Measurements from ENCODE around the gene PRKRIP1.
"Not testable (repeated sequence)": the region's sequence is repeated elsewhere in the genome, so short reads cannot be mapped to it uniquely, and the experiment has no call there.

Gene PRKRIP1

GRCh38 chr7:102467581-102468477 is 71.7 kb downstream of the PRKRIP1 start:
- Histone ChIP-seq H3K4me1 (ENCODE audit: control insufficient read depth, low read depth, low read length) (no peaks in the 10 kb centered on the region), H3K9ac (ENCODE audit: low read length) (no peak overlapping the region), H3K36me3 (ENCODE audit: control insufficient read depth, low read depth, low read length) (peaks cover 10% of the 10 kb centered on the region), H3K9me3 (ENCODE audit: control insufficient read depth, low read depth, low read length) (no peaks in the 10 kb centered on the region), H3K27ac (ENCODE audit: low read length) (no peak overlapping the region), H3K4me3 (ENCODE audit: low read length) (no peak overlapping the region), H3K27me3 (ENCODE audit: control insufficient read depth, insufficient read depth, low read length) (no peaks in the 10 kb centered on the region)

- Histone ChIP-seq H3K4me3 (ENCODE audit: low read length) (no peak overlapping the region), H3K27me3 (ENCODE audit: control insufficient read depth, insufficient read depth, low read length) (no peaks in the 10 kb centered on the region), H3K4me1 (ENCODE audit: control insufficient read depth, low read depth, low read length) (no peaks in the 10 kb centered on the region), H3K36me3 (ENCODE audit: control insufficient read depth, low read depth, low read length) (peaks cover 14% of the 10 kb centered on the region), H3K27ac (ENCODE audit: low read length) (no peak overlapping the region), H3K9me3 (ENCODE audit: control insufficient read depth, low read depth, low read length) (no peaks in the 10 kb centered on the region), H3K9ac (ENCODE audit: low read length) (no peak overlapping the region)
These were observed 72.6 kb downstream of the PRKRIP1 start for GRCh38 chr7:102468478-102469350.

DNA sequence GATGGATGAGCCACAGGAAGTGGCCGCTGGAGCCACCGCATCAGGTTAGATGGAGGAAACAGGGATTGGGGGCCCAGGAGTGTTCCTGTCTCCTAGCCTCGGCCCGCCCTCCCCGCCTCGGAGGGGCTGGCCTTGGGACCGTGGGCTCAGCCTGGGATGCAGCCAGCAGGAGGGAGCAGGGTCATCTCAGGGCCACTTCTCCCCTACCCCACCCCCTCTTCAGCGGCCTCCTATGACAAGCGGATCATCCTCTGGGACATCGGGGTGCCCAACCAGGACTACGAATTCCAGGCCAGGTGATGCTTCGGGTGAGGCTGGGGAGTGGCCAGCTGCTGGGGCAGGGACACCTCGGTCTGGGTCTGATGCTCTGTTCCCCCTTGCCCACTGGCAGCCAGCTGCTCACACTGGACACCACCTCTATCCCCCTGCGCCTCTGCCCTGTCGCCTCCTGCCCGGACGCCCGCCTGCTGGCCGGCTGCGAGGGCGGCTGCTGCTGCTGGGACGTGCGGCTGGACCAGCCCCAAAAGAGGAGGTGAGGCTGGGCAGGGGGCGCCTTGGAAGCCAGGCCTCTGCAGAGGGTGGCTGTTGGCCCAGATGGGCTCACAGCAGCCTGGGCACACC is 73.3 kb downstream of the PRKRIP1 start:
- Histone ChIP-seq H3K4me1 (ENCODE audit: control insufficient read depth, low read depth, low read length) (no peaks in the 10 kb centered on the region), H3K4me3 (ENCODE audit: low read length) (no peak overlapping the region), H3K27me3 (ENCODE audit: control insufficient read depth, insufficient read depth, low read length) (no peaks in the 10 kb centered on the region), H3K36me3 (ENCODE audit: control insufficient read depth, low read depth, low read length) (peaks cover 14% of the 10 kb centered on the region), H3K9me3 (ENCODE audit: control insufficient read depth, low read depth, low read length) (no peaks in the 10 kb centered on the region), H3K27ac (ENCODE audit: low read length) (no peak overlapping the region), H3K9ac (ENCODE audit: low read length) (no peak overlapping the region)

- Histone ChIP-seq H3K4me1 (ENCODE audit: control insufficient read depth, low read depth, low read length) (no peaks in the 10 kb centered on the region), H3K9ac (ENCODE audit: low read length) (no peak overlapping the region), H3K27me3 (ENCODE audit: control insufficient read depth, insufficient read depth, low read length) (no peaks in the 10 kb centered on the region), H3K36me3 (ENCODE audit: control insufficient read depth, low read depth, low read length) (peaks cover 14% of the 10 kb centered on the region), H3K4me3 (ENCODE audit: low read length) (no peak overlapping the region), H3K27ac (ENCODE audit: low read length) (no peak overlapping the region), H3K9me3 (ENCODE audit: control insufficient read depth, low read depth, low read length) (no peaks in the 10 kb centered on the region)
These were observed 74.0 kb downstream of the PRKRIP1 start for GRCh38 chr7:102469972-102470825.

- Histone ChIP-seq H3K4me3 (ENCODE audit: low read length) (no peak overlapping the region), H3K27me3 (ENCODE audit: control insufficient read depth, insufficient read depth, low read length) (no peaks in the 10 kb centered on the region), H3K9me3 (ENCODE audit: control insufficient read depth, low read depth, low read length) (no peaks in the 10 kb centered on the region), H3K4me1 (ENCODE audit: control insufficient read depth, low read depth, low read length) (no peaks in the 10 kb centered on the region), H3K27ac (ENCODE audit: low read length) (no peak overlapping the region), H3K36me3 (ENCODE audit: control insufficient read depth, low read depth, low read length) (peaks cover 14% of the 10 kb centered on the region), H3K9ac (ENCODE audit: low read length) (no peak overlapping the region)
These were observed 75.6 kb downstream of the PRKRIP1 start for GRCh38 chr7:102471791-102472125.

GRCh38 chr7:102472126-102473041 is 76.2 kb downstream of the PRKRIP1 start:
- H3K27ac ChIP-seq (ENCODE audit: low read length), result no peak overlapping the region
- H3K4me1 ChIP-seq (ENCODE audit: control insufficient read depth, low read depth, low read length), result no peaks in the 10 kb centered on the region
- H3K27me3 ChIP-seq (ENCODE audit: control insufficient read depth, insufficient read depth, low read length), result no peaks in the 10 kb centered on the region
- H3K4me3 ChIP-seq (ENCODE audit: low read length), result no peak overlapping the region
- H3K36me3 ChIP-seq (ENCODE audit: control insufficient read depth, low read depth, low read length), result peaks cover 14% of the 10 kb centered on the region
- no peaks in the 10 kb centered on the region for H3K9me3 ChIP-seq (ENCODE audit: control insufficient read depth, low read depth, low read length)
- no peak overlapping the region for H3K9ac ChIP-seq (ENCODE audit: low read length)

GRCh38 chr7:102473271-102473991 is 77.3 kb downstream of the PRKRIP1 start:
- Histone ChIP-seq H3K36me3 (ENCODE audit: control insufficient read depth, low read depth, low read length) (peaks cover 14% of the 10 kb centered on the region), H3K27ac (ENCODE audit: low read length) (no peak overlapping the region), H3K9ac (ENCODE audit: low read length) (no peak overlapping the region)

GRCh38 chr7:102474116-102474515 is 78.0 kb downstream of the PRKRIP1 start:
- H3K36me3 ChIP-seq (ENCODE audit: control insufficient read depth, low read depth, low read length), result peaks cover 14% of the 10 kb centered on the region
- H3K27ac ChIP-seq (ENCODE audit: low read length); H3K4me3 ChIP-seq (ENCODE audit: low read length); H3K27me3 ChIP-seq (ENCODE audit: control insufficient read depth, insufficient read depth, low read length); H3K9me3 ChIP-seq (ENCODE audit: control insufficient read depth, low read depth, low read length); H3K9ac ChIP-seq (ENCODE audit: low read length); H3K4me1 ChIP-seq (ENCODE audit: control insufficient read depth, low read depth, low read length): not testable (repeated sequence)

More at GRCh38 chr7:102473271-102473991, 77.3 kb downstream of the PRKRIP1 start:
- Histone ChIP-seq H3K4me3 (ENCODE audit: low read length) (no peak overlapping the region), H3K9me3 (ENCODE audit: control insufficient read depth, low read depth, low read length) (no peaks in the 10 kb centered on the region), H3K4me1 (ENCODE audit: control insufficient read depth, low read depth, low read length) (no peaks in the 10 kb centered on the region), H3K27me3 (ENCODE audit: control insufficient read depth, insufficient read depth, low read length) (no peaks in the 10 kb centered on the region)

DNA sequence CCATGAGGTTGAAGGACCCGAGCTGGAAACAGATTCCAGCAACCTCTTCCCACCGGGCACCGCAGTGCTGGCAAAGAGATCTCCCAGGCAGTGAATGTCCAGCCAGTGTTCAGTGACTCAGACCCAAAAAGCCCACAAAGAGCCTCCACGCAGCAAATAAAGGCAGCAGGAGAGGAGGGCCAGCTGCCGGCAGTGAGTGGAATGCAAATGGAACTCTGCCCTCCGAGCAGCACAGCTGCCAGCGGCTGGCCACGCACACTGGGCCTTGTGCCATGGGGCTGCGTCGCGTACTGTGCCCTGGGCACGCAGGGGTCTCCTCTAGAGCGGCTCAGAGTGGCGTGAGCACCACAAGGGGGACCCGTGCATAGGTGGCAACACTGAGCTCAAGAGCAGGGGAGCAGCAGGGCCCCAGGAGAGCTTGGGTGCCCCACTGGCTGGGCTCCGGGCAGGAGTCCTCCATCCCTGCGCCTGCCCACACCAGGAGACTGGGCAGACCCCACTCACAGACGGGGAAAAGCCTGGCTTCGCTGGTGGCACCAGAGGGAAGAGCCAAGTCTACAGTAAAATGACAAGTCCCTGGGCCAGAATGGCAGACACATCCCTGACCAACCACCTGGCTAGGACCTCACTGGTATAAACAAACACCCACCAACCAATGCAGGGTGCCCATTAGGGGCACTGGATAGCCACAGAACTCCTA is 78.7 kb downstream of the PRKRIP1 start:
- H3K27me3 ChIP-seq (ENCODE audit: control insufficient read depth, insufficient read depth, low read length); H3K9me3 ChIP-seq (ENCODE audit: control insufficient read depth, low read depth, low read length); H3K9ac ChIP-seq (ENCODE audit: low read length); H3K27ac ChIP-seq (ENCODE audit: low read length); H3K4me3 ChIP-seq (ENCODE audit: low read length); H3K4me1 ChIP-seq (ENCODE audit: control insufficient read depth, low read depth, low read length): not testable (repeated sequence)
- H3K36me3 ChIP-seq (ENCODE audit: control insufficient read depth, low read depth, low read length), result peaks cover 14% of the 10 kb centered on the region

Data from iPS-18a (cell line).